Stimulated activated CD4-positive, alpha-beta T cell treated with anti-CD3 and anti-CD28 coated beads, Interleukin-4, amount 100 ng/mL, for 4 hours (primary cell): ENCODE measurements around the gene AMTN.

Source experiments
- DNase-seq, 2 experiments: peaks; one replicate each; pipeline ENCODE4 v3.0.0-alpha.2; 2020

AMTN gene

DNA sequence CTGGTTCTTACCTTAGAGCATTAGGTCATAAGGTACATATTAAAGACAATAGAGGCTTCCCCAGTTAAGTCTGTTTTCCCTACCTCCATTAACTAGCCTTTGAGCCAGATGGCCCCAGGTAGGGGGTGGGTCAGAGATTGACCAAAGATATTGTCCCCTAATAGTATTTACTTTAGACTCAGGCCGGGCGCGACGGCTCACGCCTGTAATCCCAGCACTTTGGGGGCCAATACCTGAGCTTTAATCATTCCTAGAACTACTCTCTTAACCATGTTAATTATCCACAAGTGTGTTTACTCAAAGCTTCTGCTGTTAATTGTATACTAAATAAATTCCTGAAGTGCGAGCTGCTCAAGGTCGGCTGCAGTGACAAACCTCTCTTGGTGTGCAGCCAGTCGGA, 45.7 kb downstream of the AMTN start:
- no peak for DNase-seq

DNA sequence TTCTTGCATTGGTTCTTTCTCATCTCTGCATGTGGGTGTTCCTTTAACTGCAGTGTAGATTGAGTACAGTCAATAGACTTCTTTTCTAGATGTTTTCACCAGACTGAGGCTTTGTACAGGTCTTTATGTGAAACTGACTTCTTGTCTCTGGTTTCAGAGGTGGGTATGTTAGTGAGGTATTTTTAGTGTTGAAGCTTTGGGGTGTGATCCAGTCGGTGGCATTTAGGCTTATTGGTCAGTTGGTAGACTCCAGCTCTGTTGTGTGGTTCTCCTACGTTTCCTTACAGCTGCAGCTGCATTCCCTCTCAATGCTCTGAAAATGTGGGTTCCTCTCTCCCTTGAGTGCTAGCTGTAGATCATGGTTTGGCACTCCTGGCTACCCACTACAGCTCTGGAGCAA, 52.4 kb downstream of the AMTN start:
- no peak for DNase-seq

DNA sequence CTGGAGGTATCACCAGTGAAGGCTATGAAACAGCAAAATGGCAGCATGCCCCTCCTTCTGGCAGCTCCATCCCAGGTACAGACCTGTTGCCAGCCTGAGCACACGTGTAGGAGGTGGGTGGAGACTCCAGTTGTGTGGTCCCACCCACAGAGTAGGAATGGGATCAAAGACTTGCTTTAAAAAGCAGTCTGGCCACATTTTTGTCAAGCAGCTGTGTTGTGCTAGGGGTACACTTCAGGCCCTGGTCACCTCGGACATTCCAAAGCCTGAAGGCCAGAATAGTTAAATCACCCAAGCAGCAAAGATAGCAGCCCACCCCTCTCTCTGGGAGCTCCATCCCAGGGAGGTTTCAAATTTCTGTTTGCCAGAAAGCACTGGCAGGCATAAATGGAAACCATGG, 53.4 kb downstream of the AMTN start:
- DNase-seq, result no peak

DNA sequence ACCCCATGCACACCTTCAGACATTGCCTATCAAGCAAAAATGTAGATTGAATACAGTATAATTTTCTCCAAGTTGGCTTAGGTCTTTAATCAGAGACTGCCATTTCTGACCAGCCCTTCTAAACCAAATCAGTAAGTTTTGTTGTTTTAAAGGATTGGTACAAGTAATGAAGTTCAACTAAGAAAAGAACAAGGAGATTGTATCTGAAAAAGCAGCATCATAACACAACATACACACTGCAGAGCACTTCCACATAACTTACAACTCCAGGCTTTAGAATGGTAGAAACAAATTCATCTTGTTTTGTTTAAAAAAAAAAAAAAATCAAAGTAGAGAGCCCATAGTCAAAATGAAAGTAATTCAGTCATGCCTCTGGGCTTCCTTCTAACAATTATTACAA, 57.6 kb downstream of the AMTN start:
- DNase-seq, result no peak

DNA sequence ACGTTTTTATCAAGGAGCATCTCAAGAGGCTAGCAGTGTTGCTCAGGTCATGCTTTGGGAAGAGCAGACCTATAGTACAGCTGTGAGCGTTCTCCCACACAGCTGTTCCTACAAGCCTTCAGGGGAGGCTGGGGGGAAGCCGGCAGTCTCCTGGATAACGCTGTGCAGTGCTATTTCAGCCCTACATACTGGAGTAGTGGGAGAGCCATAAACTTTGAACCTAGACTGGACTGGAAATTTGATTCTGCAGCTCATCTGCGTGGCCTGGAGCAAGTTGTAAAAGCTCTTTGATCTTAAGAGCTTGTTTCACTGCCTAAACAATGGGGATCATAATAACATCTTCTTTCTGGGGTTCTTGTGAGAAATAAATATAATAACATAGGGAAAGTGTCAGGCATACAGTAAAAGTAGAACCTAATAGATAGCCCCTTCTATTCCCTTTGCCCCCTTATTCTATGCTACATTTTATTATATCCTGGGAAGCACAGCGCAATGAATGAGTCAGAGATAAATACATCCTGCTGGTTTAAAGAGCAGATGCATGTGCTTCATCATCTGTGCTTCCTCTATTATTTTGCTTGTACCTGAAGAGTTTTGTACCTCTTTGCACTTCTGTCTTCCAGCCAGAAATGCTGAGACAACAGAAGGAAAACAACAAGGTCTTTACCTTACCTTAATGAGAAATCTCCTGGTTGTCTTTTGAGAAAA, 59.0 kb downstream of the AMTN start:
- no peak for DNase-seq

DNA sequence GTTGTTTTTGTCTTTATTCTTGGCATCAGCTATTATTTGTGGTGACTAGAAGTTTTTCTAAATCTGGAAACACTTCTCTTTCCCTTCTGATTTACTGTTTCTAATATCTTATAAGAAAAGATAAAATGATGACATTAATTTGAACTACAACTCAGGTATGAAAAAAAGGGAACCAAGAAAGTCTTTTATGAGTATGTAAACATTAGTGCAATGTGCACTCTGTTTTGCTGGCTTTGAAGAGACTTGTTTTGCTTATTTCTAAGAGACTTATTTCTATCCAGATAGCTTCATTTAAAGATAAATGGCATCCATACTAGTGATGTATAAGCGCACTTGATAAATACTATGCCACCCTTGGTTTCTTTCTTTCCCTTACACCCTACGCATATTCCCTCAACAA, 63.6 kb downstream of the AMTN start:
- DNase-seq, result no peak
